Liver (tissue), 9 donors: ENCODE results near the gene FITM2. TPM values are rescaled to one million over a fixed set of nuclear protein-coding genes. Genes with fewer than 3 reads are reported as not detected.

Experiments
- DNase-seq: peaks from one replicate; pipeline ENCODE4 v3.0.0-alpha.2; 2017; ENCODE audit warnings: low spot score
- H3K27ac ChIP-seq, 2 donors: one replicate each; pipeline ENCODE4 v1.7.0; 2013; ENCODE audit warnings: inconsistent platforms in 2 of 2, low read length in 2 of 2, control low read depth in 1 of 2, low read depth in 1 of 2, mild to moderate bottlenecking in 1 of 2
- H3K27me3 ChIP-seq, 4 donors: one replicate each; pipeline versions ENCODE4 v1.6.1 to v1.7.0; 2013; ENCODE audit warnings: low read length in 3 of 4, inconsistent platforms in 1 of 4, mild to moderate bottlenecking in 1 of 4, moderate library complexity in 1 of 4; ENCODE audit not compliant: control insufficient read depth in 4 of 4, insufficient read depth in 4 of 4
- H3K36me3 ChIP-seq, 4 donors: one replicate each; pipeline versions ENCODE4 v1.6.1 to v1.7.0; 2013; ENCODE audit warnings: low read length in 3 of 4, mild to moderate bottlenecking in 3 of 4, low read depth in 1 of 4, moderate library complexity in 1 of 4; ENCODE audit not compliant: control insufficient read depth in 4 of 4, insufficient read depth in 3 of 4
- H3K4me1 ChIP-seq, 4 donors: one replicate each; pipeline versions ENCODE4 v1.6.1 to v1.7.0; 2013; ENCODE audit warnings: low read length in 3 of 4, mild to moderate bottlenecking in 3 of 4, moderate library complexity in 1 of 4; ENCODE audit not compliant: control insufficient read depth in 4 of 4, insufficient read depth in 4 of 4
- H3K4me3 ChIP-seq, 3 donors: one replicate each; pipeline versions ENCODE4 v1.6.1 to v1.7.0; 2013; ENCODE audit warnings: low read length in 3 of 3, control low read depth in 1 of 3, low read depth in 1 of 3, mild to moderate bottlenecking in 1 of 3
- H3K9ac ChIP-seq, 2 donors: one replicate each; pipeline ENCODE4 v1.7.0; 2013; ENCODE audit warnings: low read length in 2 of 2, mild to moderate bottlenecking in 2 of 2, moderate library complexity in 2 of 2, control low read depth in 1 of 2, low read depth in 1 of 2
- H3K9me3 ChIP-seq, 4 donors: one replicate each; pipeline versions ENCODE4 v1.6.1 to v1.7.0; 2013; ENCODE audit warnings: low read length in 3 of 4; ENCODE audit not compliant: control insufficient read depth in 4 of 4
- CTCF ChIP-seq: fragments of 150-350 bp; IDR thresholded peaks from 2 replicates; pipeline ENCODE4 v1.5.1; 2017; ENCODE audit warnings: improper control_type of control experiment, low read depth, low read length; ENCODE audit not compliant: missing input control
- EGR1 ChIP-seq, 2 donors: IDR thresholded peaks; 2 replicates each; pipeline ENCODE4 v1.6.1; 2016 to 2018; ENCODE audit warnings: antibody characterized with exemption in 2 of 2, low read depth in 2 of 2
- FOXA1 ChIP-seq: IDR thresholded peaks from 2 replicates; pipeline ENCODE4 v1.6.1; 2016; ENCODE audit warnings: antibody characterized with exemption
- FOXA2 ChIP-seq: IDR thresholded peaks from 2 replicates; pipeline ENCODE4 v1.6.1; 2016; ENCODE audit warnings: antibody characterized with exemption
- GABPA ChIP-seq, 2 donors: IDR thresholded peaks in 1 of 2; conservative IDR thresholded peaks in 1 of 2; 2 replicates each; pipeline ENCODE4 v1.6.1; 2016; ENCODE audit warnings: antibody characterized with exemption in 2 of 2, mild to moderate bottlenecking in 1 of 2, moderate library complexity in 1 of 2
- HNF4A ChIP-seq, 2 donors: conservative IDR thresholded peaks; 2 replicates each; pipeline ENCODE4 v1.6.1; 2016; ENCODE audit warnings: antibody characterized with exemption in 2 of 2, mild to moderate bottlenecking in 2 of 2
- HNF4G ChIP-seq: IDR thresholded peaks from 2 replicates; pipeline ENCODE4 v1.6.1; 2016; ENCODE audit warnings: antibody characterized with exemption
- JUND ChIP-seq, 2 donors: IDR thresholded peaks; 2 replicates each; pipeline ENCODE4 v1.6.1; 2016; ENCODE audit warnings: antibody characterized with exemption in 2 of 2
- MAX ChIP-seq: IDR thresholded peaks from 2 replicates; pipeline ENCODE4 v1.6.1; 2016; ENCODE audit warnings: antibody characterized with exemption
- NR2F2 ChIP-seq: IDR thresholded peaks from 2 replicates; pipeline ENCODE4 v1.6.1; 2016; ENCODE audit warnings: antibody characterized with exemption
- RAD21 ChIP-seq, 2 donors: IDR thresholded peaks; 2 replicates each; pipeline ENCODE4 v1.6.1; 2016; ENCODE audit warnings: antibody characterized with exemption in 2 of 2, mild to moderate bottlenecking in 2 of 2
- REST ChIP-seq: IDR thresholded peaks from 2 replicates; pipeline ENCODE4 v1.6.1; 2016; ENCODE audit warnings: antibody characterized with exemption, mild to moderate bottlenecking
- RXRA ChIP-seq, 2 donors: IDR thresholded peaks; 2 replicates each; pipeline ENCODE4 v1.6.1; 2017 to 2018; ENCODE audit warnings: antibody characterized with exemption in 2 of 2, mild to moderate bottlenecking in 1 of 2
- SP1 ChIP-seq: IDR thresholded peaks from 2 replicates; pipeline ENCODE4 v1.6.1; 2018; ENCODE audit warnings: antibody characterized with exemption, mild to moderate bottlenecking
- TAF1 ChIP-seq: conservative IDR thresholded peaks from 2 replicates; pipeline ENCODE4 v1.6.1; 2016; ENCODE audit warnings: antibody characterized with exemption, mild to moderate bottlenecking
- YY1 ChIP-seq: IDR thresholded peaks from 2 replicates; pipeline ENCODE4 v1.6.1; 2016; ENCODE audit warnings: antibody characterized with exemption, mild to moderate bottlenecking
- ZBTB33 ChIP-seq: IDR thresholded peaks from 2 replicates; pipeline ENCODE4 v1.6.1; 2016; ENCODE audit warnings: antibody characterized with exemption
- WGBS: extraction: QIAGEN DNeasy Blood & Tissue Kit; methylation state at CpG from one replicate; pipeline ENCODE4 v1.1.7; 2013; 5-methylcytosine and 5-hydroxymethylcytosine counted together
- polyA plus RNA-seq, 2 donors: library from polyadenylated mRNA; stranded (reverse) in 1 of 2; unstranded in 1 of 2; fragments of 200-250 nt in 1 of 2; fragments of >200 nt in 1 of 2; fragmentation: Nextera tagmentation in 1 of 2; extraction: Ambion mirVana in 1 of 2; gene quantifications; one replicate each; pipeline versions ENCODE4 v1.2.1 to v1.2.3, GENCODE V29; 2013 to 2015
- total RNA-seq, 2 donors: library from RNA; depleted of rRNA; stranded (reverse); fragments of >200 nt; gene quantifications; one replicate each; pipeline ENCODE4 v1.2.3, GENCODE V29; 2014
- TF ChIP-seq, protein P1 (sequence below): IDR thresholded peaks from 2 replicates; pipeline ENCODE4 v1.6.1; 2016; ENCODE audit warnings: antibody characterized with exemption
- donor health status: healthy.
- donor health status: healthy.
- donor health status: healthy.
- donor health status: healthy.
- donor health status: healthy.

Gene FITM2
- total and polyA plus RNA-seq, 4 donors, result 3.3 to 9.9 (median 3.9) TPM

GRCh38 chr20:44334709-44335108, 23.7 kb upstream of the FITM2 start:
- Histone ChIP-seq H3K27me3 (peaks cover 0 to 6% (median 0%) of the 10 kb centered on the region in 4 donors), H3K4me3 (no peak overlapping the region), H3K36me3 (no peaks in the 10 kb centered on the region), H3K9ac (no peak overlapping the region), H3K4me1 (no peaks in the 10 kb centered on the region), H3K9me3 (no peaks in the 10 kb centered on the region), H3K27ac (no peak overlapping the region)
- WGBS, result 90% methylated on average over 4 of the region's 4 CpGs
- DNase-seq, result no peak
- TF ChIP-seq HNF4G (no peak), YY1 (no peak)

- Histone ChIP-seq H3K9ac (no peak overlapping the region), H3K4me3 (no peak overlapping the region), H3K4me1 (no peaks in the 10 kb centered on the region), H3K27me3 (peaks cover 0 to 6% (median 0%) of the 10 kb centered on the region in 4 donors), H3K9me3 (no peaks in the 10 kb centered on the region), H3K27ac (no peak overlapping the region), H3K36me3 (no peaks in the 10 kb centered on the region)
- no peak for DNase-seq
- 57% methylated on average over 8 of the region's 8 CpGs for WGBS
- TF ChIP-seq TAF1, result no peak
- no peak for TF ChIP-seq HNF4G
- no peak for TF ChIP-seq FOXA2
- no peak for TF ChIP-seq HNF4A (conservative IDR thresholded peaks at IDR 0.05)
- TF ChIP-seq NR2F2, result no peak
- no peak for TF ChIP-seq YY1
- TF ChIP-seq, protein P1, sequence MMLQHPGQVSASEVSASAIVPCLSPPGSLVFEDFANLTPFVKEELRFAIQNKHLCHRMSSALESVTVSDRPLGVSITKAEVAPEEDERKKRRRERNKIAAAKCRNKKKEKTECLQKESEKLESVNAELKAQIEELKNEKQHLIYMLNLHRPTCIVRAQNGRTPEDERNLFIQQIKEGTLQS, result no peak
- TF ChIP-seq JUND (IDR thresholded peaks at IDR 0.05), result no peak
- no peak for TF ChIP-seq RAD21 (IDR thresholded peaks at IDR 0.05)
Measured at GRCh38 chr20:44334306-44334705, 23.3 kb upstream of the FITM2 start.

DNA sequence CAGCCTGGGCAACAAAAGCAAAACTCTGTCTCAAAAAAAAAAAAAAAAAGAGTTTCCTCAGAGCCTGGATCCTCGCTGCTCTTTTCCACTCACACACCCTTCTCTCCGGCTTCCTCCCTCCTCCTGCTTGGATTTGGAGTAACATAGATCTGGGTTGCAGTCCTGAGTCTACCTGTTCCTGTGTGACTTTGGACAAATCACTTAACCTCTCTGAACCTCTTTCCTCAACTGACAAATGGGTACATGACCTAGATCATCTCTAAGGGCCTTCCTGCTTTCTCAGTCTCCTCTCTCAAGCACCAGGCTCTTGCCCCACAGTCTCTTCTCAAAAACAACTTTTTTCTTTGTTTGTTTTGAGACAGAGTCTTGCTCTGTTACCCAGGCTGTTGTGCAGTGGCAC, 20.2 kb upstream of the FITM2 start:
- no peak overlapping the region for H3K4me3 ChIP-seq
- H3K4me1 ChIP-seq, result peaks cover 0 to 4% (median 3%) of the 10 kb centered on the region in 4 donors
- TF ChIP-seq CTCF, result no peak
- no peak for TF ChIP-seq FOXA1
- TF ChIP-seq YY1, result no peak
- TF ChIP-seq JUND (IDR thresholded peaks at IDR 0.05), result no peak
- no peak for TF ChIP-seq HNF4G
- TF ChIP-seq HNF4A (conservative IDR thresholded peaks at IDR 0.05), result no peak
- TF ChIP-seq RAD21 (IDR thresholded peaks at IDR 0.05), result no peak
- TF ChIP-seq TAF1, result no peak
- TF ChIP-seq RXRA (IDR thresholded peaks at IDR 0.05), result no peak
- TF ChIP-seq SP1, result no peak
- no peak for TF ChIP-seq MAX
- no peak for TF ChIP-seq FOXA2
- no peak for TF ChIP-seq EGR1 (IDR thresholded peaks at IDR 0.05; ENCODE audit: low read depth in 2 of 2)
- no peak for TF ChIP-seq GABPA (IDR thresholded peaks at IDR 0.05 in 1 of 2, conservative IDR thresholded peaks at IDR 0.05 in 1 of 2)
- TF ChIP-seq, protein P1, result no peak
- TF ChIP-seq REST, result no peak
- TF ChIP-seq ZBTB33, result no peak
- TF ChIP-seq NR2F2, result no peak
- H3K9me3 ChIP-seq, result no peaks in the 10 kb centered on the region
- H3K27ac ChIP-seq, result no peak overlapping the region
- no peak overlapping the region for H3K9ac ChIP-seq
- no peak for DNase-seq
- no peaks in the 10 kb centered on the region for H3K36me3 ChIP-seq
- H3K27me3 ChIP-seq, result peaks cover 0 to 2% (median 0%) of the 10 kb centered on the region in 4 donors
- 93% methylated on average over 2 of the region's 2 CpGs for WGBS
